Glomerular endothelial cell (primary cell): ENCODE measurements around the gene KCNC4. TPM values are rescaled to one million over a fixed set of nuclear protein-coding genes. Genes with fewer than 3 reads are reported as not detected.
A peak's percentile ranks its signal among the peaks of the same experiment; 100 is the strongest.

ENCODE experiments used
- DNase-seq: peaks from one replicate; pipeline ENCODE4 v3.0.0-alpha.2; 2011; ENCODE audit warnings: low read depth, low spot score; ENCODE audit errors: extremely low read depth
- total RNA-seq: library from RNA; depleted of rRNA; stranded (reverse); fragments of >200 nt; gene quantifications from 2 replicates; pipeline ENCODE4 v1.2.3, GENCODE V29; 2015

The KCNC4 gene
- total RNA-seq, 1 donor from 2014 or later: 12.0 TPM

DNA sequence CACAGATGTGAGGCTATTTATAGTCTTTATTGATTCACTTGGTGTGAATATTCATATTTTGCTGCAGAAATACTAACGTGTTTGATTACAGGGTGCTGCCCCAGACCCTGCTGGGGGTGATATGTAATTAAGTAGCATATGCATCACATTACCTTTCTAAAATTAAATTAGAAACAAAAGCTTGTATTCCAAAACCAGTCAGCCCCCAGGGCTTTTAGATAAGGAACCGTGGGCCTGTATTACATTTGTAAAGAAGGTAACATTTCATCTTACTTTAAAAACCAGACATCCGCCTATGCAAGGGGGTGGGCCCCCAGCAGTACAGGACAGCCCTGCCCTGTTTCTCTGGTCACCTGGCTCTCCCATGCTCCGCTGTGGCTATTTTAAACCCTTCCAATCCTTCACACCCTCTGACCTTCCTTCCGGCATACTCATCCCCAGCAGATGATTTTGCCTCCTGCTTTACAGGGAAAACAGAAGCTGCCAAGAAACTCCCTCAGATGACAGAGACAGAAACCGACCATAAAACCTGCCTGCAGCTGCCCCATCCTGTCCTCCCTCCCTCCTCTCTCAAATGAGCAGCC, 22.0 kb upstream of the KCNC4 start:
- no peak for DNase-seq

DNA sequence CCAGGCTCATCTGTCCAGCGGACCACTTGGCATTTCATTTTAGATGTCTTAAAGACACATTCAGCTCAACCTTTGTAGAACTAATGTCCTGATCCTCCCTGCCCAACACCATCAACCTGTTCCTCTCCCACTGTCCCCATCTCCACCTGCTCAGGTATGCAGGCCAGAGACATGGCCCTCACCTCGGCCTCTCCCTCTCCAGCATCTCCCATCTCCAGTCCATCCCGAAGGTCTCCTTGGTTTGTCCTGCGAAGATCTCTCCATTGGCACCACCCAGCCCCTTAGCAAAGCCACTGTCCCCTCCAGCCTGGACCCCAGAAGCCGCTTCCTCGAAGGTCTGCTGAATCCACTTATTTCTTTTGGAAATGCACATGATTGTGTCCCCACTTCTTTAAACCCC, 20.9 kb upstream of the KCNC4 start:
- DNase-seq: no peak

DNA sequence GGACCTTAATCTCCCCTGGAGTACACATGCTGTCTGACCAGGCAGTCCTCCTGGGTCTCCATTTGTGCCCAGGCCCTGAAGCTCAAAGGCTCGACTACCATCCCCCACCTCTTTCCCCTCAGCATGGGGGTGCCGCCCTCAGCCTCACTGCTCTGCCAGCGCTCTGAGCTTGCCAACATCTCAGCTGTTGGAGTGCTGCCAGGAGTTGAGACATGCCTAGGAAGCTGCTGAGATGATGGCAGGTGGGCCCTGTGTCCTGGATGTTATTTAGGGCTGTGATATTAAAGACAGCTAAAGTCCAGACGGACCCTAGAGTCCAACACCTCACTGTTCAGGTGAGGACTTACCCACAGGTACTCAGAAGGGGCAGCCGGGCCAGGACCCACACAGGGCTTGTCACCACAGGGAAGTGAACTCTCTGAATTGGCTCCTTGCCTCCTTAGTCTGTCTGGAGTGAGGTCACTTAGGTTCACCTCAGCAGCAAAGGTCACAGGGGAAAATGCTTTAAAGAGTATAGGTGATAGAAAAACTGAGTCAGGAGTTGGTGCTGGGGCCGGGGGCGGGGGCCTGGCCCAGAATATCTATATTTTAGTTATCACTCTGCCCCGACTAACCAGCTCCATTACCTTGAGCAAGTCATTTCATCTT, 19.7 kb upstream of the KCNC4 start:
- no peak for DNase-seq

DNA sequence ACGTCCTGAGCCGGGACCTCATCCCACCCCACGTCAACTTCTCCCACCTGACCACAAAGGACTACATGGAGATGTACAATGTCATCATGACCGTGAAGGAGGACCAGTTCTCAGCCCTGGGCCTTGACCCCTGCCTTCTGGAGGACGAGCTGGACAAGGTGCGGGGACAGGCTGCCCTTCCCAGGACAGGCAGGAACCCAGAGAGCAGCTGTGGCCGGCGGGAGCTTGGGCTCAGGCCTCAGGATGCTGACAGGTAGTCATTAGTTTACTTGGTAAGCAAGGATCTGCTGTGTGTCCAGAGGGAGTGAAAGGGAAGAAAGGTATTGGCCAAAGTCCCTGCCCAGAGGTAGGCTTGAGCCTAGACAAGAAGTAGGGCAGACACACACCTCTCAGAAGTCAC, 17.6 kb upstream of the KCNC4 start:
- DNase-seq: no peak

DNA sequence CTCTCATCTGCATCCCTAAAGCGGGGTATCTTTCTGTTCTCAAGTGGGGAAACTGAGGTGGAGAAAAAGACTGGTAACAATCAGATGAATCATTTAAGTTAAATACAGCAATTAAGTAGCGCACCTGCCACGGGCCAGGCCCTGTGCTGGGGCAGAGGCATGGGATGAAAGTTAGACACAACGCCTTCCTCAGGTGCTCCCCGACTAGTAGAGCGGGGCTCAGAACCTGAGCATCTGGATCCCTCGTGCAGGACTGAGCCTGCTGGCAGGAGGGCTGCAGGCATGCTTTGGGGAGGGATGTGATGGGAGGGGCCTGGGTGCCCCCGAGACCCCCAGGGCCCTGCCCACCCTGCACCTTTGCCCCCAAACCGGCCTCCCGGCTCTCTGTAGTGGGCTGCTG, 14.9 kb upstream of the KCNC4 start:
- DNase-seq: no peak

DNA sequence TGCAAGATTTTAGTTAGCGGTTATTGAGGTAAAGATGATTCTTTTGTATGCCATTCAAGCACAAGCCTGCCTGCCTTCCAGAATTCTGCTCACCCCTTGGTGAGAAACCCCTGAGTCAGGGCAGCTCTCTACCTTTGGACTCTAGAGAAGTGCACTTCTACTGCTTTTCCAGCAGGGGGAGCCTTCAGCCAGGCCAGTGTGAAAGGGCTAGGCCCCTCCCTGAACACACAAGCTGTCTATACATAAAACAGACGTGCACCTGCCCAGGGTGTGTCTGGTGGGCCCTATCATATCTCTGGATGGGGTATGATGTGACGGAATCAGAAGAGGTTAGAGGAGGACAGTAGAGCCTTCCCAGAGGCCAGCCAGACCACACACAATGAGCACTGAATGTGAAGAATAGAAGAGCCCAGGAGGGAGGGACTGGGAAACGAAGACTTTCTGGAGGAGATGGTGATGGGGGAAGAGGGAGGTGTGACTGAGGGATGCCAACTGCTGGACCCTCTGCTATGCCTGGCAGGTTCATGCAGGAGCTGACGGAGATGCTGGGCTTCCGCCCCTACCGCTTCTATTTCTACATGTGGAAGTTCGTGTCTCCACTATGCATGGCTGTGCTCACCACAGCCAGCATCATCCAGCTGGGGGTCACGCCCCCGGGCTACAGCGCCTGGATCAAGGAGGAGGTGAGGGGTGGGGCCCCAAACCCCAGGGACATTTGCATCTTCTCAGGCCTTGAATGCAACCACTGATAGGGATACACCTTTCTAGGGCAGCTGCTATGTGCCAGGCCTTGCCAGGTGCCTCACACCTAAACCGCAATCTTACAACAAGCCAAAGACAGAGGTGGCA, 13.0 kb upstream of the KCNC4 start:
- no peak for DNase-seq

DNA sequence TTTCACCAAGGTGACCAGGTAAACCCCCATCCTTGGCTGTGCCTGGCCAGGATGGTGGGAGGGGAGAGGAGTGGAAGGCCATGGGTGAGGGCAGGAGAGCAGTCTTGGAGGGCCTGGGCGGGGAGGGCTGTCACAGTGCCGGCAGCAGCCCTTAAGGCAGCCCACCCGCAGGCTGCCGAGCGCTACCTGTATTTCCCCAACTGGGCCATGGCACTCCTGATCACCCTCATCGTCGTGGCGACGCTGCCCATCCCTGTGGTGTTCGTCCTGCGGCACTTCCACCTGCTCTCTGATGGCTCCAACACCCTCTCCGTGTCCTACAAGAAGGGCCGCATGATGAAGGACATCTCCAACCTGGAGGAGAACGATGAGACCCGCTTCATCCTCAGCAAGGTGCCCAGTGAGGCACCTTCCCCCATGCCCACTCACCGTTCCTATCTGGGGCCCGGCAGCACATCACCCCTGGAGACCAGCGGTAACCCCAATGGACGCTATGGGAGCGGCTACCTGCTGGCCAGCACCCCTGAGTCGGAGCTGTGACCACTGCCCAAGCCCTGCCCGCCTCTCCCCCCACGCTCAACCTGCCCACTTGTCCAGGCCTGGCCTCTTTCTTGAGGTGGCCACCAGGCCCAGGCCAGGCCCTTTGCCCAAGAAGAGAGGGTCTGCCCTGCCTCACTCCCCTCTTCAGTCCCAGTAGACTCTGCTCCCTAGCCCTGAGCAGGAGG, 12.0 kb upstream of the KCNC4 start:
- DNase-seq: no peak

DNA sequence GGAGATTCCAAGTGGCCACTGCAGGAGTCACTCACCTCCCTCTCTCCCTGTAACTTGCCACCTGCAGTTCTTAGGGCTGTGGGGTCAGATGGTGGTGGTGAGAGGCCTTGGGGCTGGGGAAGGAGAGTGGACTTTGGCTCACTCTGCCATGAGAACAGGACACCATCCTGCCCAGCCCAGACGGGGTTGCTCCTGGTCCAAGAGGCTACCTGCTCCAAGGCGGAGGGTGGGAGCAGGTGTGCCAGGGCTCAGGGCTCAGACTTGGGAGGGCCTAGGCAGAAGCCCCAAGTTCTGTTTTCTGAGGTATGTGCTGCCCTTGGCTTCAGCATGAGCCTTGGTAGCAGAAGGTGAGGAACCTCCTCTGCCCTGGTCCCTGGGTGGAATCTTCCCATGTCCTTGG, 11.4 kb upstream of the KCNC4 start:
- no peak for DNase-seq

DNA sequence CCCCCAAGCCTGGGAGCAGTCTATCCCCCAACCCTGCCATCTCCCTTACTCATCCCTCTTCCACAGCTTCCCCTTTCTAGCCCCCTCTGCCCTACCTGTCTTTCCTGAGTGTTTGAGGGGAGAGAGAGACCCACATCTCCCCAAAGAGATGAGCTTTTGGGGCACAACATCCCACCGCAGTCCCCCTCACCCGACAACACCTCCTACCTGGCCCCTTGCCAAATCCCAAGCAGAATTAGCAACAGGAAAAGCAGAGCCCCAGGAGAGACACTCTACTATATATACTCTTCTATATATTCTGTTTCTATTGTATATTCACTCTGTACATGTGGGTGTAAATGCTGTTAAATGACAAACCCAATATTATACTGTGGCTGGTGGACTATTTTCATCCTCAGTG, 9.9 kb upstream of the KCNC4 start:
- no peak for DNase-seq

DNA sequence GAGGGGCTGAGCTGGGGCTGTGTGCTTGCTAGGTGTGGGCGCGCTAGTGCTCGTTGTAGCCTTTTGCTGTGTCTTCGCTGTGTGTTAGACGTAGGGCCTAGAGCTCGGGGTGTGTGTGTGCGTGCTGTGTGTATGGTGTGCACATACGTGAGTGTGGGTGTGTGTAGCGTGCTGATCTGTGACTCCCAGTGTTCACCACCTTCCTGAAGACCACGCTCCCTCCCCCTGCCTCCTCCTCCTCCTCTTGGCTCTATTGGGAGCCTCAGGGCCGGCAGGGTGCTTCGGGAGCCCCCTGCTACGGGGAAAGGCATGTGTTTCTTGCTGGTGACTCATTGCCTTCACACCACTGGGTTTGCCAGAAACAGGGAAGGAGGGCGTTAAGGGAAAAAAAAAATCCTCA, 9.4 kb upstream of the KCNC4 start:
- no peak for DNase-seq

DNA sequence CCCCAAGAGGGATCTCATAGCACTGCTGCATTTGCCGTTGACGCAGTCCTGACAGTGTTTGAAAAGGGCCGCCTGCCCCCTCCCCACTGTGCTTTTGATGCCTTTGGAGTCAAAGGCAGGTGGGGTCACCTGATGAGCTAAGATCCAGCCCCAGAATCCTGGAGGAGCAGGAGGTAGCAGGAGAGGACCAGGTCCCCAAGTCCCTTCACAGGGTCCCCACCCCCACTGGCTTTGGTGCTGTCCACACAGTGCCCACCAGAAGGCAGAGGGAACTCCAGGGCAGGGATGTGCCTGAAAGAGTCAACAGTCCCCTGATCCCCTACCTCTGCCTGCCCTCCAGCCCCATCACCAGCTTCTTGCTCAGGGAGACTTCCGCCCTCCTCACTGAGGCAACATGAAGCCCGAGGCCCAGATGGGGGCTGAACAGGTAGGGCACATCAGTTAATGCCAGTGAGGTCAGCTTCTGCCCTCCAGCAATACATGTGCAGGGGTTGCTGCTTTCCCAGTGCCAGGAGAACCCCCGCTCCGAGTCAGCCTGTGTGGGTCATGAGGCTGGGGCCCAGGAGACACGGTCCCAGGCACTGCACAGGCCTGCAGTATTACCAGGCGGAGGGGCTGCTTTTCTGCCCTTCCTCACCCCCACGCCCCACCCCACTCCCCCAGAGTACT, 8.8 kb upstream of the KCNC4 start:
- DNase-seq: no peak

DNA sequence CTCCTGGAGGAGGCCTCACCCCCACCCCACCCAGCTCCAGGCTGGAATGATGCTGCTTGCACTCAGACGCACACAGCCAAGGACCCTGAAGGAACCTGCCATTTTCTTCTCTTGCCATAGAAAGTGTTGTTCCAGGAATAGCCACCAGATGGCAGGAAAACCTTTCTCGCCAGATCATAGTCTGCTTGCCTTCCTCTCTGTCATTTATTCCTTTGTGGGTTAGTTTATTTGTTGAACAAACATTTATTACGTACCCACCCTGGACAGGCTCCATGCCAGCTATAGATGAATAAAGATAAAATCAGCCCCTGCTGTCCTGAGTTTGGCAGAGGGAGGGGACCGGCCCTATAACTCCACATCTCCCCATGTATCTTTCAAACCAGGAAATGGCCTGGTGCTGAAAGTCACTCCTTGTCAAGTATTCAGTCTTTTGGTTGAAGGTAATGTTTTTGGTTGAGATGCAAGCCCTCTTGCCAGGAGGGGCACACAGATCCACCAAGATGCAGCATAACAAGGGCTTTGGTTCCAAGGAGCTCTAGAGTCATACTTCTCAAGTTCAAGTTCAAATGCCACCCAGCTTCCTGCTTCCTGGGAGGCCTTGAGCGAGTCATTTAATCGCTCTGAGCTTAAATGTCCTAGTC, 7.0 kb upstream of the KCNC4 start:
- peak; percentile 39 for DNase-seq

DNA sequence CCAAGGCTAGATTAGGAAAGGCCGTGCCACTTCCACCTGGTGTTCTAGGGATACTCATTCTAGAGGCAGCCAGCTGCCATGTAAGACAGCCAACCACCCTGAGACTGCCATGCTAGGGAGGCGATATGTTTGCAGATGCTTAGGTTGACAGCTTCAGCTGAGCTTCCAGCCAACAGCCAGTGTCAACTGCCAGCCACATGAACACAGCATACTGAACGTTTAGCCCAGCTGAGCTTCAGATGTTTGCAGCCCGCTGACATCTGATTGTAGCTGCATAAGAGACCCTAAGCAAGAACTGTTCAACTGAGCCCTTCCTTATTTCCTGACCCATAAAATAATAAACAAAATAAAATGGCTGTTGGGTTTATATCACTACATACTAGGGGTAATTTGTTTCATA, 5.0 kb upstream of the KCNC4 start:
- no peak for DNase-seq

DNA sequence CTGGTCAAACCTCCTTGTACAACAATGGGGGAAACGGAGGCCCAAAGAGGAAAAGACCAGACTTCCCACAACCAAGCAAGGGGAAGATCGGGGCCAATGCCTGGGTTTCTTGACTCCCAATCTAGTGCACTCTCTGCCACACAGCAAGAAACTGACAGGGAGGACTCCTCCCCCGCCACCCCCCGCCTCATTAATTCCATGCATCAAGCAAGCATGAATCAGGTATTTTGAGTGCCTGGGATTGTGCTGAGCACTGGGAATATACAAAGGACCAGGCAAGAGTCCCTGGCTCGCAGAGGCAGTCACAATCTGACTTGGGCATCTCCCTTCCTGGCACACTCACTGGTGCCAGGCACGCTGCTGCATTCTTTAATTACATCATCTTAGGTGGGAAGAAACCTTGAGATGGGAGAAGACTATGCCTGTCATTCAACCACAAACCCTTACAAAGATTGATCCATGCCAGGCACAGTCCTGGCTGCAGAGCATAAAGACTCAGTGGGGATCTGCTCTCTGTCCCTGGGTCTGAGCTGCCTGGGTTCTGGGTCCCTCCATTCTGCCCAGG, 4.4 kb upstream of the KCNC4 start:
- DNase-seq: no peak

DNA sequence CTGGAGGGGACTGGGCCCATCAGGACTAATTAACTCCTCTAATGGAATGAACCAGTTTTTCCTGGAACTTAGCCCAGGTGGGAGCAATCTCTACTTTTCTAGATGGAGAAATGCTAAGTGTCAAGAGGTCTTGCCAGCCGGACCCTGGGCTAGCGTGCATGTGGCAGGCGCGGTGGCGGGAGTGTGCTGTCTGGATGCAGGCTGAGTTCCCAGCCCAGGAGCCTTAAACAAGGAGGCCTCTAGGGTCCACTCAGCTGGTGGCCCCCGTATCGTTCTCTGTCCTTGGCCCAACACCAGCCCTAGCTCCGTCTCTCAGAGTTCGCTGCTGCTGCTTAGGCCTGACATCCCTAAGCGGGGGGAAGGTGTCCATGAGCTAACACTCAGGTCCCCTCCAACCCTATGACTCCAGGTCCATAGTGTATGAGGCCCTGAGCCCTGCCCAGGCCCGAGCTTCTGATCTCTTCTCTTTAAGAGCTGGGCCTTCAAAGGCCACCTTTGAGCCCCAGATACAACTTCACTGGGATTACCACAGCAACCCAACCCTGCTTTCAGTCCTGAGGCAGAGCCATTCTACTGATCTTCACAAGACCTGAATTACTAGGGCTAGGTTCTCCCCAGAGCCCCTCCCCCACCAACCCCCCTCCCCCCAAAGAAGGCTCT, 3.7 kb upstream of the KCNC4 start:
- DNase-seq: no peak

DNA sequence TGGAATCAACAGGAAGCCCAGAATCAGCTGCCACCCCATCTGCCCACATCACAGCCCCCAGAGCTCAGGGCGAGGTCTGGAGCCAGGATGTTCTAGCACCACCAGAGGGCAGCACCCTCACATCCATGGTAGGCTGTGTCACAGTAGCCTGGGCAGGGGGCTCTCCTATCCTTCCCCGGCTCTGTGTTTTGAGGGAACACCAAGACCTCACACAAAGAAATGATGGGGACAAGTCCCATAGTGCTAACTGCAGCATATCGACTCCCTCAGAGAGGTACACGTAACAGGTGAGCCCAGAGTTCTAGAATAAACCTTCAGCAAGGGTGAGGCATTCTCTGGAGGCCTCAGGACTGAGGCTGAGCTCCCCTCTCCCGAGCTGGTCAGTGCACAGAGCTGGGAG, 2.3 kb upstream of the KCNC4 start:
- DNase-seq: no peak

DNA sequence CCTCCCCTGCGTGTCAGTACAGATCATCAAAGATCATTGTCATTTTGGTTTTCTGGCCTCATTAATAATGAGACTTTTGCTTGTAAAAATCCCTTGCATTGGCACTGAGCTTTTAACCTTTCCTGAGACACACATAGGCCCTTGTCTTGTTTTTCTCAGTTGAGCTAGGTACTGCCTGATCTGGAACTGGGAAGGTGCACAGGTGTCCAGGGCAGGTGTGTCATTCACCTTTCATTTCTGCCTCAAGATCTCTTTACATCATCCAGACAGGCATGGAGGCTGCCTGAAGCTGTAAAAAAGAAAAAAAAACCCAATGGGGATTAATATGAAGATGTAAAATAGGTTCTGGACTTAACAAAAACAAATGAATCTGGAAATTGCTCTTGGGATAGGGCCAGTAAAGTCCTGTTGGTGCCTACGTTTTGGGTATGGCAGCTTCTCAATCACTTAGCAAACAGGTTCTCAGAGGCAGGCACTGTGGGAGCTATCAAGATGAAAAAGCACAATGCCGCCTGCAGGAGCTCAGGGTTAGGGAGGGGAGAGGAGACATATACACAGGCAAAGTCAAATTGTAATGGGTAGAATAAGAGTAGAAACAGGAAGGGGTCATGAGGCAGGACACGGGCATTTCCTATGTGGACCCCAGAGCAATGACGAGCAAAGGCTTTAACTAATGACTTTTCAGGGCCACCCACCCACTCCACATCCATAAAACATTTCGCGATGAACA, 1.0 kb upstream of the KCNC4 start:
- no peak for DNase-seq

DNA sequence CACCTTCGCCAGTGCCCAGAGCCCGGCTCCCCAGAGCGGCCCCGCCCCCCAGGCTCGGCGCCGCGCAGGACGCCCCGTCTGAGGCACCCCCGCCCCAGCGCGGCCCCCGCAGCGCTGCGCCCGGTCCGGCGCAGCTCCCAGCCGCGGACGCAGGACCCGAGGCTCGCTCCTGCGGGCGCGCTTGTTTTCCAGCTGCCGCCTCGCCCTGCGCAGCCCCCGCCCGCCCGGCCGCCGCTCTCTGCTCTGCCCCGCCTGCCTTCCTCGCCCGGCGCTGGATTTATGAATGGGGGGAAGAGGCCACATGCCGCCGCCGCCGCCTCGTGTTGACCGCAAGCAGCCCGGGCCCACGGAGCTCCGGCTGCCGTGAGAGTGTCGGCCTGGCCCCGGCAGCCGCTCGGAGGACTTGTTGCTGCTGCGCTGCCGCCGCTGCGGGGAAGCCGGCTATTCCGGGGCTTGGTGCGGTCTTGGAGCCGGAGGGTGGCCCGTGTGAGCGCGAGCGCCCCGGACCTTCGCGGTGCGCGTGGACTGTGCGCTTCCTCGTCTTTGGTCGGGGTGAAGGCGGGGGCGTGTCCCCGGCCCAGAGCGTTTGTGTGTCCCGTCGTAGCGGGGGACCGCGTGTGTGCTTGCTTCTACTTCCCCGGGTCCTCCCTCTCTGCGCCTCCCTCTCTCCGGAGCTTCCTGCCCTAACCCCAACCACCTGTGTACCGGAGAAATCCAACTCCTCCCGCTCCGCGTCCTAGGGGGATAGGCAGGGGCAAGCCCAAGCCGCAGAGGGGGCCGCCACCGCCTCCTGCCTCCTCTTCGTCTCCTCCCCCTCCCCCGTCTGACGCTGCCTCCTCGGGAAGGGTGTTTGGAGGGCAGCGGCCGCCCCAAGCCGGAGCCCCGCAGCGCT, 736 bp downstream of the KCNC4 start:
- DNase-seq: no peak
